ENCODE results near the gene DNAJB9.

DNAJB9 gene

GRCh38 chr7:108569381-108570145 lies at the start of gene DNAJB9, which contains the start of gene THAP5:
Gene DNAJB9, plus strand, starts transcription at chr7:108569874. Its CDS starts 1,853 bp downstream, at chr7:108571727.
Gene THAP5, minus strand, starts transcription at chr7:108569706. Its CDS starts 137 bp downstream, at chr7:108569569.
- POLR2A ChIA-PET, result interaction anchor here (0.8 to 2.1 kb wide), 7 partner anchors 8 to 76 kb away, joined by 3 to 29 read pairs (median 4); partner anchors contain the start of gene PNPLA8
- CTCF ChIA-PET, result no interaction called here
- TF ChIP-seq L3MBTL2 (conservative IDR thresholded peaks at IDR 0.05) (peak; percentile 98), TARDBP (IDR thresholded peaks at IDR 0.05) (no peak), HDGF (IDR thresholded peaks at IDR 0.05; ENCODE audit: borderline replicate concordance) (no peak), ARNT (IDR thresholded peaks at IDR 0.05) (no peak), LEF1 (IDR thresholded peaks at IDR 0.05; ENCODE audit: borderline replicate concordance) (no peak), FOXA1 (IDR thresholded peaks at IDR 0.05) (no peak), SP1 (IDR thresholded peaks at IDR 0.05) (no peak), BHLHE40 (IDR thresholded peaks at IDR 0.05; ENCODE audit: borderline replicate concordance) (no peak), PKNOX1 (IDR thresholded peaks at IDR 0.05) (no peak), ELF4 (IDR thresholded peaks at IDR 0.05) (peak; percentile 96), FOXM1 (IDR thresholded peaks at IDR 0.05; ENCODE audit: borderline replicate concordance) (no peak), NFRKB (IDR thresholded peaks at IDR 0.05) (no peak), ZNF384 (IDR thresholded peaks at IDR 0.05) (no peak), FOXK2 (IDR thresholded peaks at IDR 0.05) (peak; percentile 95), SUZ12 (IDR thresholded peaks at IDR 0.05) (no peak), CTBP1 (IDR thresholded peaks at IDR 0.05; ENCODE audit: borderline replicate concordance) (no peak)
- peak; percentile 94 for DNase-seq (ENCODE audit: extremely low spot score)

GRCh38 chr7:108522780-108523179 lies 46.9 kb upstream of the DNAJB9 start:
- DNase-seq (ENCODE audit: extremely low spot score), result no peak
- no peak for TF ChIP-seq FOXM1 (IDR thresholded peaks at IDR 0.05; ENCODE audit: borderline replicate concordance)
- no peak for TF ChIP-seq NFRKB (IDR thresholded peaks at IDR 0.05)
- TF ChIP-seq BHLHE40 (IDR thresholded peaks at IDR 0.05; ENCODE audit: borderline replicate concordance), result no peak
- no peak for TF ChIP-seq FOXA1 (IDR thresholded peaks at IDR 0.05)
- TF ChIP-seq SUZ12 (IDR thresholded peaks at IDR 0.05), result no peak
- TF ChIP-seq PKNOX1 (IDR thresholded peaks at IDR 0.05), result no peak
- no peak for TF ChIP-seq CTBP1 (IDR thresholded peaks at IDR 0.05; ENCODE audit: borderline replicate concordance)
- no peak for TF ChIP-seq LEF1 (IDR thresholded peaks at IDR 0.05; ENCODE audit: borderline replicate concordance)
- ChIA-PET CTCF (no interaction called here), POLR2A (no interaction called here)

- CTCF ChIA-PET, result interaction anchor here (0.9 kb wide), 1 partner anchor 29 kb away, joined by 3 read pairs; no protein-coding TSS in a partner anchor
- peak; percentile 74 for DNase-seq (ENCODE audit: extremely low spot score)
- POLR2A ChIA-PET, result interaction anchor here (0.6 to 3.0 kb wide), 14 partner anchors 8 to 635 kb away, joined by 3 to 29 read pairs (median 4); partner anchors contain the start of genes DNAJB9 and THAP5
- no peak for TF ChIP-seq ZNF384 (IDR thresholded peaks at IDR 0.05)
- TF ChIP-seq ARNT (IDR thresholded peaks at IDR 0.05), result no peak
- no peak for TF ChIP-seq SUZ12 (IDR thresholded peaks at IDR 0.05)
- no peak for TF ChIP-seq CTBP1 (IDR thresholded peaks at IDR 0.05; ENCODE audit: borderline replicate concordance)
- no peak for TF ChIP-seq FOXM1 (IDR thresholded peaks at IDR 0.05; ENCODE audit: borderline replicate concordance)
- no peak for TF ChIP-seq FOXA1 (IDR thresholded peaks at IDR 0.05)
- no peak for TF ChIP-seq BHLHE40 (IDR thresholded peaks at IDR 0.05; ENCODE audit: borderline replicate concordance)
- TF ChIP-seq SP1 (IDR thresholded peaks at IDR 0.05), result no peak
- no peak for TF ChIP-seq L3MBTL2 (conservative IDR thresholded peaks at IDR 0.05)
- TF ChIP-seq LEF1 (IDR thresholded peaks at IDR 0.05; ENCODE audit: borderline replicate concordance), result no peak
- TF ChIP-seq HDGF (IDR thresholded peaks at IDR 0.05; ENCODE audit: borderline replicate concordance), result no peak
- TF ChIP-seq PKNOX1 (IDR thresholded peaks at IDR 0.05), result no peak
- no peak for TF ChIP-seq ELF4 (IDR thresholded peaks at IDR 0.05)
- no peak for TF ChIP-seq FOXK2 (IDR thresholded peaks at IDR 0.05)
- no peak for TF ChIP-seq TARDBP (IDR thresholded peaks at IDR 0.05)
- TF ChIP-seq NFRKB (IDR thresholded peaks at IDR 0.05), result no peak
Observed at GRCh38 chr7:108525327-108525984, 44.2 kb upstream of the DNAJB9 start.

- CTCF ChIA-PET, result interaction anchor here (0.9 kb wide), 1 partner anchor 29 kb away, joined by 3 read pairs; no protein-coding TSS in a partner anchor
- TF ChIP-seq L3MBTL2 (conservative IDR thresholded peaks at IDR 0.05) (peak; percentile 90), LEF1 (IDR thresholded peaks at IDR 0.05; ENCODE audit: borderline replicate concordance) (no peak), FOXA1 (IDR thresholded peaks at IDR 0.05) (no peak), PKNOX1 (IDR thresholded peaks at IDR 0.05) (peak; percentile 97), SP1 (IDR thresholded peaks at IDR 0.05) (no peak)
- POLR2A ChIA-PET, result interaction anchor here (0.7 to 3.0 kb wide), 12 partner anchors 9 to 343 kb away, joined by 3 to 29 read pairs (median 4); partner anchors contain the start of genes DNAJB9 and THAP5
- peak; percentile 94 for DNase-seq (ENCODE audit: extremely low spot score)
Observed at GRCh38 chr7:108525985-108526767, 43.5 kb upstream of the DNAJB9 start, which contains the start of gene PNPLA8. Gene PNPLA8, minus strand, starts transcription at chr7:108526135. Its CDS starts 10,644 bp downstream, at chr7:108515491.
